ENCODE data around the gene POLA1. TPM values are rescaled to one million over a fixed set of nuclear protein-coding genes. Genes with fewer than 3 reads are reported as not detected.

POLA1 gene
- total and polyA plus RNA-seq, 2 donors (not counting 1 experiment from before 2014, with no cell fraction given) = 3.0 to 16.3 TPM

DNA sequence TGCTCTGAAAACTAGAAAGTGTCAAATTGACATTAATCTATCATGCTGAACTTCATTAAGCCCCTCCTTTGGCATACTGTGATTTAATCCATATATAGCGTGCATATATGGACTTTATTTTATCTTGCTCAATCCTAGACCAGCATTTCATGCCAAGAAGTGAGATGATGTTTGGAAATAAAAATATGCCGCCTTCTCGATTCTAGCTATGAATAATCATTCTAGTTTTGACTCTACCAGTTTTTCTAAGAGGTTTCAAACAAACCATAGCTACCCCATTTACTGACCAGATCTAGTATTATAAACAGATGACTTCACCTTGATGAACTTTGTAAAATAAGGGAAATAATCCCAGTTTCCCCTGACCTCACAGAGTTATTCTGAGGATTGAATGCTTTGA is 227.1 kb downstream of the POLA1 start:
- no peaks in the 10 kb centered on the region for H3K9me3 ChIP-seq (ENCODE audit: control extremely low read depth in 1 of 3, control insufficient read depth in 2 of 3, insufficient read depth in 1 of 3, low read length in 2 of 3)
- no peak overlapping the region for H3K27ac Mint-ChIP-seq
- no peaks in the 10 kb centered on the region for H3K79me2 ChIP-seq (ENCODE audit: control insufficient read depth, insufficient read depth, low read length)
- H3K4me2 ChIP-seq (replicated peaks; ENCODE audit: low read depth, low read length, poor library complexity, severe bottlenecking) = no peak overlapping the region
- no peaks in the 10 kb centered on the region for H3K36me3 ChIP-seq (replicated peaks in 1 of 2; ENCODE audit: control extremely low read depth in 1 of 2, control insufficient read depth in 1 of 2, extremely low read depth in 1 of 2, insufficient read depth in 2 of 2, low read length in 1 of 2)
- ChIA-PET POLR2A (no interaction called here), CTCF (no interaction called here)
- TF ChIP-seq, protein P1, sequence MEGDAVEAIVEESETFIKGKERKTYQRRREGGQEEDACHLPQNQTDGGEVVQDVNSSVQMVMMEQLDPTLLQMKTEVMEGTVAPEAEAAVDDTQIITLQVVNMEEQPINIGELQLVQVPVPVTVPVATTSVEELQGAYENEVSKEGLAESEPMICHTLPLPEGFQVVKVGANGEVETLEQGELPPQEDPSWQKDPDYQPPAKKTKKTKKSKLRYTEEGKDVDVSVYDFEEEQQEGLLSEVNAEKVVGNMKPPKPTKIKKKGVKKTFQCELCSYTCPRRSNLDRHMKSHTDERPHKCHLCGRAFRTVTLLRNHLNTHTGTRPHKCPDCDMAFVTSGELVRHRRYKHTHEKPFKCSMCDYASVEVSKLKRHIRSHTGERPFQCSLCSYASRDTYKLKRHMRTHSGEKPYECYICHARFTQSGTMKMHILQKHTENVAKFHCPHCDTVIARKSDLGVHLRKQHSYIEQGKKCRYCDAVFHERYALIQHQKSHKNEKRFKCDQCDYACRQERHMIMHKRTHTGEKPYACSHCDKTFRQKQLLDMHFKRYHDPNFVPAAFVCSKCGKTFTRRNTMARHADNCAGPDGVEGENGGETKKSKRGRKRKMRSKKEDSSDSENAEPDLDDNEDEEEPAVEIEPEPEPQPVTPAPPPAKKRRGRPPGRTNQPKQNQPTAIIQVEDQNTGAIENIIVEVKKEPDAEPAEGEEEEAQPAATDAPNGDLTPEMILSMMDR (IDR thresholded peaks at IDR 0.05) = no peak
- TF ChIP-seq EZH2 (IDR thresholded peaks at IDR 0.05; ENCODE audit: borderline replicate concordance, insufficient read depth, low read depth, low read length, poor library complexity, severe bottlenecking) = no peak
- H3K4me3 ChIP-seq (ENCODE audit: control extremely low read depth in 1 of 5, extremely low read depth in 1 of 5, insufficient read depth in 1 of 5, low read depth in 2 of 5, low read length in 4 of 5) = no peak overlapping the region
- H3K9ac ChIP-seq (ENCODE audit: low read length) = no peak overlapping the region
- H3K4me3 Mint-ChIP-seq = no peak overlapping the region
- ATAC-seq (ENCODE audit: low read depth) (no peak), DNase-seq (no peak)
- no peak overlapping the region for H3K27ac ChIP-seq (ENCODE audit: low read length in 2 of 2)
- no CpG with 5 or more reads among the region's 3 CpGs for WGBS (ENCODE audit: insufficient coverage)
- H3K27me3 ChIP-seq (replicated peaks in 1 of 4; ENCODE audit: control extremely low read depth in 1 of 4, control insufficient read depth in 3 of 4, insufficient read depth in 4 of 4, low read length in 3 of 4) = no peaks in the 10 kb centered on the region
- H4K20me1 ChIP-seq (ENCODE audit: control insufficient read depth, insufficient read depth, low read length, poor library complexity, severe bottlenecking) = no peaks in the 10 kb centered on the region
- no peaks in the 10 kb centered on the region for H3K27me3 Mint-ChIP-seq
- H2AFZ ChIP-seq (ENCODE audit: insufficient read depth, low read depth, low read length, poor library complexity, severe bottlenecking) = no peak overlapping the region
- intact Hi-C loops (cut with micrococcal nuclease) = no loop called here
- H3K9me3 Mint-ChIP-seq (ENCODE audit: insufficient read depth) = no peaks in the 10 kb centered on the region
- no peaks in the 10 kb centered on the region for H3K4me1 Mint-ChIP-seq
- H3K4me1 ChIP-seq (ENCODE audit: control insufficient read depth in 2 of 2, insufficient read depth in 2 of 2, low read length in 2 of 2) = no peaks in the 10 kb centered on the region

- no peaks in the 10 kb centered on the region for H3K9me3 Mint-ChIP-seq (ENCODE audit: insufficient read depth)
- Histone ChIP-seq H3K4me2 (replicated peaks; ENCODE audit: low read depth, low read length, poor library complexity, severe bottlenecking) (no peak overlapping the region), H3K36me3 (replicated peaks in 1 of 2; ENCODE audit: control extremely low read depth in 1 of 2, control insufficient read depth in 1 of 2, extremely low read depth in 1 of 2, insufficient read depth in 2 of 2, low read length in 1 of 2) (no peaks in the 10 kb centered on the region), H3K79me2 (ENCODE audit: control insufficient read depth, insufficient read depth, low read length) (no peaks in the 10 kb centered on the region), H3K9ac (ENCODE audit: low read length) (no peak overlapping the region), H3K27me3 (replicated peaks in 1 of 4; ENCODE audit: control extremely low read depth in 1 of 4, control insufficient read depth in 3 of 4, insufficient read depth in 4 of 4, low read length in 3 of 4) (no peaks in the 10 kb centered on the region), H4K20me1 (ENCODE audit: control insufficient read depth, insufficient read depth, low read length, poor library complexity, severe bottlenecking) (no peaks in the 10 kb centered on the region), H3K4me1 (ENCODE audit: control insufficient read depth in 2 of 2, insufficient read depth in 2 of 2, low read length in 2 of 2) (no peaks in the 10 kb centered on the region), H2AFZ (ENCODE audit: insufficient read depth, low read depth, low read length, poor library complexity, severe bottlenecking) (no peak overlapping the region), H3K27ac (ENCODE audit: low read length in 2 of 2) (no peak overlapping the region), H3K4me3 (ENCODE audit: control extremely low read depth in 1 of 5, extremely low read depth in 1 of 5, insufficient read depth in 1 of 5, low read depth in 2 of 5, low read length in 4 of 5) (no peak overlapping the region), H3K9me3 (ENCODE audit: control extremely low read depth in 1 of 3, control insufficient read depth in 2 of 3, insufficient read depth in 1 of 3, low read length in 2 of 3) (no peaks in the 10 kb centered on the region)
- intact Hi-C loops (cut with micrococcal nuclease) = no loop called here
- H3K27me3 Mint-ChIP-seq = no peaks in the 10 kb centered on the region
- H3K27ac Mint-ChIP-seq = no peak overlapping the region
- DNase-seq = no peak
- no peaks in the 10 kb centered on the region for H3K4me1 Mint-ChIP-seq
- no peak overlapping the region for H3K4me3 Mint-ChIP-seq
- ChIA-PET CTCF (no interaction called here), POLR2A (no interaction called here)
- TF ChIP-seq EZH2 (IDR thresholded peaks at IDR 0.05; ENCODE audit: borderline replicate concordance, insufficient read depth, low read depth, low read length, poor library complexity, severe bottlenecking) = no peak
- TF ChIP-seq, protein P1 (IDR thresholded peaks at IDR 0.05) = no peak
- ATAC-seq (ENCODE audit: low read depth) = no peak
- WGBS (ENCODE audit: insufficient coverage) = no CpG with 5 or more reads among the region's 2 CpGs
These were observed 231.7 kb downstream of the POLA1 start for GRCh38 chrX:24925430-24925829.

Measured in B cell (primary cell).